Coronary artery (tissue), 2 donors: Measurements from ENCODE around the gene TEX29.

ENCODE experiments used
- DNase-seq: peaks from one replicate; pipeline ENCODE4 v3.0.0-alpha.2; 2017; ENCODE audit warnings: low spot score
- H3K27ac ChIP-seq, 2 donors: fragments of 200-600 bp; sonication (generic); one replicate each; pipeline ENCODE4 v1.5.1; 2016 to 2019
- H3K4me3 ChIP-seq: fragments of 200-600 bp; sonication (generic); 2 replicates; pipeline ENCODE4 v1.5.1; 2016; ENCODE audit warnings: mild to moderate bottlenecking, moderate library complexity
- CTCF ChIP-seq: fragments of 200-600 bp; sonication (generic); IDR thresholded peaks from one replicate; pipeline ENCODE4 v1.5.1; 2019; ENCODE audit warnings: antibody characterized with exemption

TEX29 gene

GRCh38 chr13:111328574-111329410 lies 8.3 kb downstream of the TEX29 start:
- Histone ChIP-seq H3K4me3 (no peak overlapping the region), H3K27ac (no peak overlapping the region)
- TF ChIP-seq CTCF: no peak
- peak; percentile 67 for DNase-seq

DNA sequence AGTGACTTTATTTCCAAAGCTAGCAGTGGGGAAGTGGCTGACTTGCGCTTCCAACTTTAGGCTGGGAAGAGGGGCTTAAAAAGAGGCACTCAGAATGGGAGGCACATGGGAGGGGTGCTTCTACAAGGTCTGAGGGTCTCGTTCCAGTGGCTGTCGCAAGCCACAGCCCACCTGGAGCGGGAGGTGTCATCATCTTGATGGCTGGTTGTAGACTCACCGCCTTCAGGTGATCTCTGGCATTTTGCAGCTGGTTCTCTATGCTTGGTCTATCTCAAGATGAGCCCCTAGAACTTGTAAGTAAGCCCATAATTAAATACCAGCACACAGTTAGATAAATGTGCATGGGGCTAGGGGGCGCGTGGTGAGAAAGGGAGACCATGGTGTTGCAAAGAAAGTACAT lies 9.2 kb downstream of the TEX29 start:
- DNase-seq: peak; percentile 62
- no peak for TF ChIP-seq CTCF
- H3K4me3 ChIP-seq: no peak overlapping the region
- no peak overlapping the region for H3K27ac ChIP-seq

DNA sequence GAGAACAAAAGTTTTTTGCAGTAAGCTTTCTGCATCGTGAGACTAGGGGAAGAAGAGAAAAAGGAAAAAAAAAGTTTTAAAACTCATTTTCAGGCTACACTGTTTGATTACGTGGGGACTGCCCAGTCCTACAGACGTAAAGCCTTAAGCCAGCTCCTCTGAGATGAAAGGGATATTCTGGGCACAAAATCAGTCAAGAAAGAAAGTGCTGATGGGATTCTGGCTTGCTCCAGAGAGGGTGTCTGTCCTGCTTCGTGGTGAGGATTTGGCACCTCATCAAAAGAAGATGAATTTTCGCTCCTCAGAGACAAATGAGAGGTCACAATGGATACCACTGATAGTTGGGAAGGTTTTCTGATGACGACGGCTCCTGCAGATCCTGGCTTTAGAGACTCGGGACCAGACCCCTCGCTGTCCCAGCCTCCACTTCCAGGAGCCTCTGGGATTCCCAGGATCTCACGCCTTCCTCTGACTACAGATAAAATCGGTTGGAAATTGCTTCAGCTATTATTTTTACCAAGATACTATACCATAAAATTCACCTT lies 9.7 kb downstream of the TEX29 start:
- no peak overlapping the region for H3K27ac ChIP-seq
- DNase-seq: no peak
- no peak overlapping the region for H3K4me3 ChIP-seq
- no peak for TF ChIP-seq CTCF

- no peak for DNase-seq
- Histone ChIP-seq H3K4me3 (no peak overlapping the region), H3K27ac (no peak overlapping the region)
- TF ChIP-seq CTCF: no peak
Measured at GRCh38 chr13:111335298-111335697, 14.9 kb downstream of the TEX29 start.

GRCh38 chr13:111336666-111337065 lies 16.2 kb downstream of the TEX29 start:
- TF ChIP-seq CTCF: no peak
- Histone ChIP-seq H3K27ac (no peak overlapping the region), H3K4me3 (no peak overlapping the region)
- DNase-seq: no peak

GRCh38 chr13:111337206-111337605 lies 16.8 kb downstream of the TEX29 start:
- no peak for DNase-seq
- no peak for TF ChIP-seq CTCF
- no peak overlapping the region for H3K4me3 ChIP-seq
- no peak overlapping the region for H3K27ac ChIP-seq

- Histone ChIP-seq H3K4me3 (no peak overlapping the region), H3K27ac (no peak overlapping the region)
- DNase-seq: no peak
- TF ChIP-seq CTCF: no peak
Measured at GRCh38 chr13:111337741-111338140, 17.3 kb downstream of the TEX29 start.
